Activated CD4-positive, alpha-beta T cell treated with anti-CD3 and anti-CD28 coated beads, Interleukin-2, Interleukin-6, amounts not matched to agents 100 ng/mL and 50 ng/mL, durations not matched to agents 16 hours and 8 hours (primary cell): ENCODE data around the gene PRTN3.

ENCODE experiments used
- DNase-seq: peaks from one replicate; pipeline ENCODE4 v3.0.0-alpha.2; 2020

Gene PRTN3

DNA sequence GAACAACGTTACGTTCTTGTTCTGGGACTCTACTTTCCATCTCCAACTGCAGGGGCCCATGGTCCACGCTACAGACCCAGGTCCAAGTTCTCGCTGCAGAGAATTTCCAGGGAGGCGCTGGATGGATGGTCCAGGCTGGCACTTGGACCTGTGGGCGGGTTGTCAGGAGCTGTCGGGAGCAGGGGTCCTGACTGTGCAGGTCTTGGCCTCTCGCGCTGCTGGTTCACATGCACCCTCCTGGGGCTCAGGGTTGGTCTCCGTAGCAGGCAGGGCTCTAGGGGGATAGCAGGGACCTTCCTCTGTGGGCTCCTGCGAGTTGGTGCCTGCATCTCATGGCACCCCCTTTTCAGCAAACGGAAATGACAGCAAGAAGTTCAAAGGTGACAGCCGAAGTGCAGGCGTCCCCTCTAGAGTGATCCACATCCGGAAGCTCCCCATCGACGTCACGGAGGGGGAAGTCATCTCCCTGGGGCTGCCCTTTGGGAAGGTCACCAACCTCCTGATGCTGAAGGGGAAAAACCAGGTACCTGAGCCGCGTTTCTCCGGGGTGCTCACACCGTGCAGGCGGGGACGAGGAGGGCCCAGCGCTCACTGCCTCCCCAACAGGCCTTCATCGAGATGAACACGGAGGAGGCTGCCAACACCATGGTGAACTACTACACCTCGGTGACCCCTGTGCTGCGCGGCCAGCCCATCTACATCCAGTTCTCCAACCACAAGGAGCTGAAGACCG lies 36.9 kb upstream of the PRTN3 start:
- DNase-seq: no peak

DNA sequence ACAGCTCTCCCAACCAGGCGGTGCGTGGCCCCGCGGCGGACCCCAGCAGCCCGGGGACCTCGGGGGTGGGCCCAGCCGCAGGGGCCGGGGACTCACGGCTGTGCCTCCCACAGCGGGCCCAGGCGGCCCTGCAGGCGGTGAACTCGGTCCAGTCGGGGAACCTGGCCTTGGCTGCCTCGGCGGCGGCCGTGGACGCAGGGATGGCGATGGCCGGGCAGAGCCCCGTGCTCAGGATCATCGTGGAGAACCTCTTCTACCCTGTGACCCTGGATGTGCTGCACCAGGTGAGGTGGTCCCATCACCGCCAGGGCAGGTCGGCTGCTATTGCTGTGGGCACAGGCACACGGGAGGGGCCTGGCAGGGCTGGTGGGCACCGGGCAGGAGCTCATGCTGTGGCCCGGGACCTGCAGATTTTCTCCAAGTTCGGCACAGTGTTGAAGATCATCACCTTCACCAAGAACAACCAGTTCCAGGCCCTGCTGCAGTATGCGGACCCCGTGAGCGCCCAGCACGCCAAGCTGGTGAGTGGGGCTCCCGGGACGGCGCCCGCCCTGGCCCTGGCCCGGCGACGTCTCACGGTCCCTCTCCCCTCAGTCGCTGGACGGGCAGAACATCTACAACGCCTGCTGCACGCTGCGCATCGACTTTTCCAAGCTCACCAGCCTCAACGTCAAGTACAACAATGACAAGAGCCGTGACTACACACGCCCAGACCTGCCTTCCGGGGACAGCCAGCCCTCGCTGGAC lies 36.2 kb upstream of the PRTN3 start:
- DNase-seq: no peak

DNA sequence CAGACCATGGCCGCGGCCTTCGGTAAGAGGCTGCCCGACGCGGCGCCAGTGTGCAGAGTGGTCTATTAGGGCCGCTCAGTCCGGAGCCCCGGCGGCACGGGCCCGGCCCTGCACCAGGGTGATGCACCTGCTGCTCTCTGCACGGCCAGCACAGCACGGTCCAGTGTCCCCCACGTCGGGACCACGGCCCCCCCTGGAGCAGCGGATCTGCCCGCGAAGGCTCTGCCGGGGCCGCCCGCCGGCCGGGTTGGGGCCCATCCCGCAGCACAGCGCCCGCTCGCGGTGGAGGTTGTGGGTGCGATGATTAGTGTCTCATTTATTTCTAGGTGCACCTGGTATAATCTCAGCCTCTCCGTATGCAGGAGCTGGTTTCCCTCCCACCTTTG lies 35.6 kb upstream of the PRTN3 start:
- no peak for DNase-seq

DNA sequence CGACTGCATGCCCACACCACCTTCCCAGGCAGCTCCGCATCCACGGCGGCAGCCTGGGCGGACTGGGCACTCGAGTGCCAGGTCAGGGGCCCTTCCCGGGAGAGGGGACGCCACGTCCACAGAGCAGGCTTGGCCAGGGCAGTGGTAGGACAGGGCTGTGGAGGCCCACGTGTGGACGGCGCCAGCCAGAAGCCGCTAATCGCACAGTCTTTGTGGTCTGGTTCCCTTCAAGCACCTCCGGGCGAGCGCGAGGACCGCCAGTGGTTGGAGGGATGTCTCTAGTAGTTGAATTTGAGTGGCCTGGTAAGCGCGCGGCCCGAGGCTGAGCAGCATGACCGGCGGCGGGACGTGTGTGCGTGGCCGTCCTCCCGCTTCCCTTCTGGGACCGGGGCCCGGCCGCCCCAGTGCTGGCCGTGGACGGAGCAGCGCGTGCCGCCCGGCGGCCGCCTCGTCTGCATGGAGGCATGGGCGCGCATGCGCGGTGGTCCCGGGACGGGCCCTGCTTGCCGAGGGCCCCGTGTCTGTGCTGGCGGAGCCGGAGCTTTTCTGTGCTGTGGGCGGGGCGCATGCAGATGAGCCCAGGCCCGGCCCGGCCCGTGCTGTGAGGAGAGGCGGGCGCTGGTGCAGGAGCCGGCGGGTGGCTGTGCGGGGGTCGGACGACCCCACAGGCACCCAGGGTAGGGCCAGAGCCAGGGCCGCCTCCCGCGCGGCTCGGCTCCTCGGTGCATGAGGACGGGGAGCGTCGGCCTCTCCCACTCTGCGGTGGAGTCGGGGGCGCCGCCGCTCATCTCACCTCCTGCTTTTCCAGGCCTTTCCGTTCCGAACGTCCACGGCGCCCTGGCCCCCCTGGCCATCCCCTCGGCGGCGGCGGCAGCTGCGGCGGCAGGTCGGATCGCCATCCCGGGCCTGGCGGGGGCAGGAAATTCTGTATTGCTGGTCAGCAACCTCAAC lies 34.9 kb upstream of the PRTN3 start:
- no peak for DNase-seq

DNA sequence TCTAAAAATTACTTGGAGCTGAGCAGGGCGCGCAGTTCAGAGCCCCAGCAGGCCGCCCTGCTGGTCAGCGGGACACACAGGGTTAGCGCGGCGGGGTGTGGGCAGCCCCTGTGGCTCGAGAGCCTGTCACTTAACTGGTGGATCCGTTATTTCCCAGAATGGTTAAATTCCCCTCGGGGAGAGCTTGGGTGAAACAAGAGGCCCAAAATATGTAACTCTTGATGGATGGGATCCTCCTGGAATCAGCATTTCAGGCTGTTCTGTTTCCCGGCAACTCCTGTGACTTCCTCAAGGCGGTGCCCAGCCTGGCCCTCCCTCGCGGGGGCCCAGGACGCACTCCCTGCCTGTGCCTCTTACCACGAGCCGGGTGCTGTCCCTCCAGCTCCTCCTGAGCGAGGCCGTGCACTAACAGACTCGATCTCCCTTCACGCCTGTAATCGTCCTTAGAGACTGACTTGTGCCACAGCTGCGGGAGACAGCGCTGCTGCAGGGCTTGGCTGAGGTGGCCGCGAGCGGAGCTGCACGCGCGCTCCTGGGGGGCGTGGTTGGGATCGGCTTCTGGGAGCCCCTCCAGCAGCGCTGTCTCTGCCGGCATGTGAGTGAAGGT lies 33.9 kb upstream of the PRTN3 start:
- DNase-seq: no peak

DNA sequence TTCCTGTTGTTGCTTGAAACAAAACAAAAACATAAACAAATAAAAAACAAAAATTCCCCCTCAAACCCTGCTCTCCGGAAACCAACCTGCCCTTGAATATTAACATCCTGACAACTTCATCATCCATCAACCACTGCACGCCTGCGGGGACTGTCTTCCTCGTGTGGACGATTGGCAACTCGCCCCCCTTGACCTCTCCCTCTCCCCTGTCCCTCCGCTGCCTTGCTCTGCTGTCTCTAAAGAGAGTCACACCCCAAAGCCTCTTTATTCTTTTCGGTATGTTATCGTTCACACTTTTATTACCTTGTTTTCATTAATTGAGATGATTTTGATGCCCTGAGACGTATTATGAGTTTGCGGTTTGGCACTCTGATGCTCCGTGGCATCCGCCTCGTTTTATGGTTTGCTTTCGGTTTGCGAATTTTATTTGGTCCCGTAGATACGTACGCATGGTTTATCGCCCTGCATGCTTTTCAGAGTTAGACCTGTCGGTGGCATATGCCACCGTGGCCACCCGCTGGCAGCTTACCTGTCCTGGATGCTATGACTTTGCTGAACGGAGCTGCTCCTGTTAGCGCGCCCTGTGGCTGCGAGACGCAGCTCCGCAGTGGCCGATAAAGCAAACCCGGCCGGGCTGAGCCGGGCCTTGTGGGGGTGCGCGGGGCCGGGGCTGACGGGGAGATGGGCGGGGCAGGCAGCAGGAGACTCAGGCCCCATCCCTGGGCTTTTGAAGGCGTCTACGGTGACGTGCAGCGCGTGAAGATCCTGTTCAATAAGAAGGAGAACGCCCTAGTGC lies 33.0 kb upstream of the PRTN3 start:
- no peak for DNase-seq

DNA sequence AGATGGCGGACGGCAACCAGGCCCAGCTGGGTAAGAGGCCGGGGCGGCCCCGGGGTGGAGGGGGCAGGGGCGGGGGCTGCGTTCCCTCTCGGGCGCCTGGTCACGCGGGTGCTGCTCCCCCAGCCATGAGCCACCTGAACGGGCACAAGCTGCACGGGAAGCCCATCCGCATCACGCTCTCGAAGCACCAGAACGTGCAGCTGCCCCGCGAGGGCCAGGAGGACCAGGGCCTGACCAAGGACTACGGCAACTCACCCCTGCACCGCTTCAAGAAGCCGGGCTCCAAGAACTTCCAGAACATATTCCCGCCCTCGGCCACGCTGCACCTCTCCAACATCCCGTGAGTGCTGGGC lies 32.4 kb upstream of the PRTN3 start:
- no peak for DNase-seq

DNA sequence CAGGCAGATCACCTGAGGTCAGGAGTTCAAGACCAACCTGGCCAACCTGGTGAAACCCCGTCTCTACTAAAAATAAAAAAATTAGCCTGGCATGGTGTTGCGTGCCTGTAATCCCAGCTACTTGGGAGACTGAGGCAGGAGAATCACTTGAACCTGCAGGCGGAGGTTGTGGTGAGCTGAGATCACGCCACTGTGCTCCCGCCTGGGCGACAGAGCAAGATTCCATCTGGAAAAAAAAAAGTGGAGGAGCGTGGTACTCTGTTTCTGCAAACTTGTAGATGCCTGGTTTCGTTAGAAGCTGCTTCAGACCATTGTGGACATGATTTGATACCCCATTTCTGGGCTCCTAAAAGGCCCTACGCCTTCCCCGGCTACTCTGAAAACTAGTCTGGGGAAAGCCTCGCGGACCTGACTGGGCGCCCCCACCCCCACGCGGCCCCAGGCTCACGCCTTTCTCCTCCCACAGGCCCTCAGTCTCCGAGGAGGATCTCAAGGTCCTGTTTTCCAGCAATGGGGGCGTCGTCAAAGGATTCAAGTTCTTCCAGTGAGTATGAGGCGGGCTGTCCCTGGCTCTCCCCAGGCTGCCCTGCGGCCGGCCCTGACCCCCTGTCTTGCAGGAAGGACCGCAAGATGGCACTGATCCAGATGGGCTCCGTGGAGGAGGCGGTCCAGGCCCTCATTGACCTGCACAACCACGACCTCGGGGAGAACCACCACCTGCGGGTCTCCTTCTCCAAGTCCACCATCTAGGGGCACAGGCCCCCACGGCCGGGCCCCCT lies 30.5 kb upstream of the PRTN3 start:
- no peak for DNase-seq

DNA sequence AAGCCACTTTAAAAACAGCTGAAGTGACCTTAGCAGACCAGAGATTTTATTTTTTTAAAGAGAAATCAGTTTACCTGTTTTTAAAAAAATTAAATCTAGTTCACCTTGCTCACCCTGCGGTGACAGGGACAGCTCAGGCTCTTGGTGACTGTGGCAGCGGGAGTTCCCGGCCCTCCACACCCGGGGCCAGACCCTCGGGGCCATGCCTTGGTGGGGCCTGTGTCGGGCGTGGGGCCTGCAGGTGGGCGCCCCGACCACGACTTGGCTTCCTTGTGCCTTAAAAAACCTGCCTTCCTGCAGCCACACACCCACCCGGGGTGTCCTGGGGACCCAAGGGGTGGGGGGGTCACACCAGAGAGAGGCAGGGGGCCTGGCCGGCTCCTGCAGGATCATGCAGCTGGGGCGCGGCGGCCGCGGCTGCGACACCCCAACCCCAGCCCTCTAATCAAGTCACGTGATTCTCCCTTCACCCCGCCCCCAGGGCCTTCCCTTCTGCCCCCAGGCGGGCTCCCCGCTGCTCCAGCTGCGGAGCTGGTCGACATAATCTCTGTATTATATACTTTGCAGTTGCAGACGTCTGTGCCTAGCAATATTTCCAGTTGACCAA lies 29.8 kb upstream of the PRTN3 start:
- DNase-seq: no peak

DNA sequence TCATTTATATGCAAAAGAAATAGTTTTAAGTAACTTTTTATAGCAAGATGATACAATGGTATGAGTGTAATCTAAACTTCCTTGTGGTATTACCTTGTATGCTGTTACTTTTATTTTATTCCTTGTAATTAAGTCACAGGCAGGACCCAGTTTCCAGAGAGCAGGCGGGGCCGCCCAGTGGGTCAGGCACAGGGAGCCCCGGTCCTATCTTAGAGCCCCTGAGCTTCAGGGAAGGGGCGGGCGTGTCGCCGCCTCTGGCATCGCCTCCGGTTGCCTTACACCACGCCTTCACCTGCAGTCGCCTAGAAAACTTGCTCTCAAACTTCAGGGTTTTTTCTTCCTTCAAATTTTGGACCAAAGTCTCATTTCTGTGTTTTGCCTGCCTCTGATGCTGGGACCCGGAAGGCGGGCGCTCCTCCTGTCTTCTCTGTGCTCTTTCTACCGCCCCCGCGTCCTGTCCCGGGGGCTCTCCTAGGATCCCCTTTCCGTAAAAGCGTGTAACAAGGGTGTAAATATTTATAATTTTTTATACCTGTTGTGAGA lies 29.2 kb upstream of the PRTN3 start:
- DNase-seq: no peak

DNA sequence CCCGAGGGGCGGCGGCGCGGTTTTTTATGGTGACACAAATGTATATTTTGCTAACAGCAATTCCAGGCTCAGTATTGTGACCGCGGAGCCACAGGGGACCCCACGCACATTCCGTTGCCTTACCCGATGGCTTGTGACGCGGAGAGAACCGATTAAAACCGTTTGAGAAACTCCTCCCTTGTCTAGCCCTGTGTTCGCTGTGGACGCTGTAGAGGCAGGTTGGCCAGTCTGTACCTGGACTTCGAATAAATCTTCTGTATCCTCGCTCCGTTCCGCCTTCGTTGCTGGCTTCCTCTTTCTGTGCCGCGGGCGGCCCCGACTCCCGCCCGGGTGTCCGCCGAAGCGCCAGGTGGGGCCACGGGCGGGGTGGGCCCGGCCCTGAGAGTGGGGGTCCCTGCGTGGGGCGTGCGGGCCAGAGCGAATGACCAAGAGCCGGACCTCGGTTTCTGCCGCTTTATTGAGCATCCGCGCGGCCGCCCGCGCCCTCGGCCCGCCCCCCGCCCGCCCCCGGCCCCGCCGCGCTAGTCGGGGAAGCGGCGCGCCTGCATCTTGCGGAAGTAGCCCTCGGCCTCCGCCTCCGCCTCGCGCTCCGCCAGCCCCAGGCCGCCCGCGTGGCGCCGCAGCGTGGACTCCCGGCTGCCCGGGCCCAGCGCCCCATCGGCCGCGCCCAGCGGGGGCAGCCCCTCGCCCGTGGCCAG lies 28.6 kb upstream of the PRTN3 start:
- no peak for DNase-seq

DNA sequence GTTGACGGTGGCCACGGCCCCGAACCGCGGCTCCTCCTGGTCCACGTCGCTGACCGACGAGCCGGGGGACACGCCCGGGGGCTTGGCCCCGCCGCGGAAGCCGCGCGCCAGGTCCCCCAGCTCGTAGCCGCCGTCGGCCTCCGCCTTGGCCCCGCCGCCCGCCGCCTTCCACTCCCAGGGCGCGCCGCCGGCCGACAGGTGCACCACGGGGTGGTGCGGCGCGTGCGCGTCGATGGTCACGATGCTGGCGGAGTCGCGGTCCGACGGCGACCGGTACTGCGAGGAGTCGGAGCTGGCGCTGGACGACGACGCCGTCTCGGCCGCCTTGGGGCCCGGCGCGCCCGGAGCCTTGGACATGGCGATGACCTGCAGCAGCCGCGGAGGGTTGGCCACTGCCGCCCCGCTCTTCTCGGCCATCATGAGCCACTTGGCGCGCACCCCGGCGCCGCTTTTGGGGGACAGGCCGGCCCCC lies 28.0 kb upstream of the PRTN3 start:
- no peak for DNase-seq

DNA sequence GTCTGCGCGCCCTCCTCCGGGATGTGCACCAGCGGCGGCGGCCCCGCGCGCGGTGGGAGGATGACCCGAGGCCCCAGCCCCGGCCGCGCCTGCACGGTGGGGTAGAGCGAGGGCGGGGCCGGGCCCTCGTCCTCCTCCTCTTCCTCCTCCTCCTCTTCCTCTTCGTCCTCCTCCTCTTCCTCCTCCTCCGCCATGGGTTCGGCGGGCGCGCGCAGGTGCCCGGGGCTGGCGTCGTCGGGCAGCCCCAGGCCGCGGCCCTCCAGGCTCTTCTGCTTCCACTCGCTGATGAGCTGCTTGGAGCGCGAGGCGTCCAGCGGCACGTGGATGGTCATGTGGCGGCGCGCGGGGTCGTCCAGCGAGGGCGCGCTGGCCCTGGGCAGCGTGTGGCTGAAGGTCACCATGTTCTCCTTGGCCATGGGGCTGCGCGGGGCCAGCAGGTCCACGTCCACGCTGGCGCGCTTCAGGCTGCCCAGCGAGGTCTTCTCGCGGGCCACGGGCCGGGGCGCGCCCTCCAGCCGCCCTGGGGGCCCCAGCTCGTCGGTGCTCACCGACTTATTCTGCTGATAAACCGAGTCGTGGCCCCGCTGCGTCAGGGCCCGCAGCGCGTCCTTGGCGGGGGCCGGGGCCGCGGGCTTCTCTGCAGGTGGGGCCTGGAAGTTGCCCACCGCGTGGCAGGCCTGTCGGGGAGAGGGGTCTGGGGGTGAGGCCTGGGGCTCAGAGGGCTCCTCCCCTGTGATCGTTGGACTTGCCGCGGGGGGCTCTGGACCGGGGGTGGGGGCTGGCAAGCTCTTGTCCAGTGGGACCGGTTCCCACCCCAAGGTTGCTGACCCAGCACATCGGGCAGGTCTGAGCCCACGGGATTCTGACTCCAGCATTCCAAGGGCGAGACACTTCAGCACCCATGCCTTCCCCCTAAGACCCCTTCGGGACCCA lies 27.3 kb upstream of the PRTN3 start:
- no peak for DNase-seq

DNA sequence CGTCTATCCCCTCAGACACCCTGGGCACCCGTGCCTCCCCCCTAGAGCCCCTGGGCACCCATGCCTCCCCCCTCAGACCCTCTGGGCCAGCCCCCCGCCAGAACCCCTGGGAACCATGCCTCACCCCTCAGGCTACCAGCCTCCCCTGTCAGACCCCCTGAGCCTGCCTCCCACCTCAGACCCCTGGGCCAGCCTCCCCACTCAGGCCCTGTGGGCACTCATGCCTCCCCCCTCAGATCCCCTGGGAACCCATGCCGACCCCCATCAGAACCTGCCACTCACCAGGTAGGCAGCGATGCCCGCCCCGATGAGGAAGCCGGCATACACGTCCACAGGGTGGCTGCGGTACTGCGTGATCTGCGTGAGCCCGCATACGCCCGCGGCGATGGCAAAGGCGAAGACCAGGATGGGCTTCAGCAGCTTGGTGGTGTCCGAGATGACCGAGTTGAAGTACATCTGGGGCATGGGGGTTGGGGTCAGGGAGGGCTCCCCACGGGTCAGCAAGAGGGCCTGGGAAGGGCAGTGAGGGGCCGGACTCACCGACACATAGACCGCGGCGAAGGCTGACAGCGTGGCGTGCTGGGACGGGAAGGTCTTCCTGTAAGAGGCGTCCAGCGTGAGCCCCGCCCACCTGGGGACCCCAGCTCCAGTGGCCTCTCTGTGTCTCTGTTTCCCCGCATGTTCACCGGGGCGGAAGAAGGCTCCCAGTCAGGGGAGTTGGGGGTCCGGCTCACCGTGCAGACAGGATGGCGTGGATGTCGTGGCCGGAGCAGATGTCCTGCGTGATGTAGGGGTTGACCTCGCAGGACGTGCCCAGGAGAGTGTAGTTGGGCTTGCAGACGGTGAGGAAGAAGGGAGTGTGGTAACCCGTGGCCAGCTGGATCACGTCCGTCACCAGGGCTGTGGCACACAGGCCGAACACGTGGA lies 26.4 kb upstream of the PRTN3 start:
- no peak for DNase-seq

DNA sequence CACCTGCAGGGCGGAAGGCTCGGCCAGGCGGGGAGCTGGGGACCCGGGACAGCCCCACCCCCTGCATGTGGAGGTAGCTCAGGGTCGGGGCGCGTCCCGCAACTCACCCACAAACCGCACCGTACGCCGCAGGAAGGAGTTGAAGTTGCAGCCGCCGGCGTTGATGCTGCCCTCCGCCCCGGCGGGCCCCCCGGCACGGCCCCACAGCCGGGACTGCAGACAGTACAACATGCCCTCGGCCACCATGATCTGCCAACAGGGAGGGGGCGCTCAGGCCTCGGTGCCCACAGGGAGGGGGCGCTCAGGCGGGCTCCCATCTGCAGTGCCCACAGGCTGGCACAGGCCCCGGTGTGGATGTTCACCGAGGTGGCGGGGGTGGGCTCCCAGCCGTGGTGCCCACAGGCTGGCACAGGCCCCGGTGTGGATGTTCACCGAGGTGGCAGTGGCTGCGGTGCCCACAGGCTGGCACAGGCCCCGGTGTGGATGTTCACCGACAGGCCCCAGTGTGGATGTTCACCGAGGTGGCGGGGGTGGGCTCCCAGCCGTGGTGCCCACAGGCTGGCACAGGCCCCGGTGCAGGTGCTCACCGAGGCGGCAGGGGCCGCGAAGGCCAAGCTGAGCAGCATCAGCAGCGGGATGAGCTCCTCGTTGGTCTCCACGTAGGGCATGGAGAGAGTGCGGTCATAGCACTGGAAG lies 25.6 kb upstream of the PRTN3 start:
- DNase-seq: no peak

DNA sequence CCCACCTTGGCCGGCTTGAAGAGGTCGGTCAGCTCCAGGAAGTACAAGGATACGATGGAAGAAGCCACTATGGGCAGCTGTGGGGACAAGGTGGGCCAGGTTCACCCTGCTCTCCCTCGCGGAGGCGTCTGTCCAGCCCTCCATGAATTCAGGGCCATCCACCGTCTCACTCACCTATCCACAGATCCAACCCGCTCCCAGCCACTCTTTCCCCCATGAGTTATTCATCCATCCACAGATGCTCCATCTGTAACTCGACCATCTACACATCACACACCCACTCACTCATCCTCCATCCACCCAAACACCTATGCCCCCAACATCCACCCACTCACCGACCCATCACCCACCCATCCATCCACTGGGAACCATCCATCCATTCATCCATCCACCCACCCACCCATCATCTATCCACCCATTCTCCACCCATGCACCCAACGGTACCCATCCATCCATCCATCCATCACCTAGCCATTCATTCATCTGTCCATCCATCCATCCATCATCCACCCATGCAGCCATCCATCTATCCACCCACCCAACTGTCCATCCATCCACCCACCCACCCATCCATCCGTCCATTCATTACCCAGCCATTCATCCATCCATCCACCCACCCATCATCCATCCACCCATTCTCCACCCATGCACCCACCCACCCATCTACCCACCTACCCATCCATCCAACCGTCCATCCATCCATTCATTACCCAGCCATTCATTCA lies 24.9 kb upstream of the PRTN3 start:
- no peak for DNase-seq
